AG08395 (cell line): Measurements from ENCODE around the gene NLN.

ENCODE experiments used
- DNase-seq: peaks from one replicate; pipeline ENCODE4 v3.0.0; 2012; ENCODE audit warnings: mixed read lengths, low spot score

Gene NLN

DNA sequence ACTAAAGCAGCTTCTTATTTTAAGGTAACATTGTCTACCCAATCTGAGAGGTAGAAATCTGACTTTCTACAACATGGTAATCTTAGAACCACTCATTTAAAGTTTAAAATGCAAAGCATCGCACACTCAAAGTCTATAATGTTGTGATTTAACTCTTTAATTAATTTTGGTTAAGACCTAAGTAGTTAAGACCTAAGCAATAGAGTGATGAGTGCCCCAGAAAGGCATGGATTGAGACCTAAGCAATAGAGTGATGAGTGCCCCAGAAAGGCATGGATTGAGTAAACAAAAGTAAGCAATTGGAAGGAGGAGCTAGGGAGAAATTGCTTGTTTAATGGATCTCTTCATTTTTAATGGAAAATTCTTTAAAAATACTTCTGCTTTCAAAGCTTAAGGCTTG, 86.8 kb downstream of the NLN start:
- DNase-seq = peak; percentile 20

- DNase-seq = peak; percentile 64
Measured at GRCh38 chr5:65809817-65810531, 88.0 kb downstream of the NLN start.

GRCh38 chr5:65811004-65811403, 89.0 kb downstream of the NLN start:
- DNase-seq = no peak

DNA sequence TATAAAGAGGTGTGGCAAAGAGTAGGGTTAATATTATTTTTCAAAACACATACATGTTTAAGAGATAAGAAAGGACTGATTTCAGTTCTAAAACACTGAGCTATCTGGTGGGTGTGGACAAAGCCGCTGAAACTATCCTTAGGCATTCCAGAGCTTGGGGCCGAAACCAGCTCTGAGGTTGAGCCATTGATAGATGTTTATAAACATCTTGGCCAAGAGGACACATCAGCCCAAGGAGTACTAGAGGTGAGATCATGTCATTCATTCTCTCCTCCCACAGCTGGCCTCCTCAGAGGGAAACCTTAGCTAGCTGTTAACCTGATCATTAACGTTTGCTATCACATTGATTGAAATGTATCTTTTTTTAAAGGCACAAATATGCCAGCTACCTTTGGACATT, 89.9 kb downstream of the NLN start:
- DNase-seq = no peak

DNA sequence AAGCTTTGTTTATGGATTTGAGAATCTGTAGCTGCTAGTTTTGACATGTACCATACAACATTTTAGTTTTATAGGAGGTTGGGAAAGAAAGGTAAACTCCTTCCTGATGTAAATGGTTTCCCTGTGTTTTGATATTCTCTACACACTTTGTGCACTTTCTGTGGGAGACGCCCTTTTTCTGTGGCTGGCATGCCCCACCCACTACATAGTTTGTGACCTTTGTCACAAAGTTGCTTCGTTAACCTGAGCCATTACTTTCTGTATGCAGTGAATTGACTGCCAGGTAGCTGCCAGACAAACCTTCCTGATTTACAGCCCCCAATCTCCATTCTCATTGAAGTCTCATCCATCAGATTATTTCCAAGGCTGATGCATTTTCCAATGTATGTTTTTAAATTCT, 90.6 kb downstream of the NLN start:
- no peak for DNase-seq

- DNase-seq = no peak
Measured at GRCh38 chr5:65813174-65813573, 91.2 kb downstream of the NLN start.

DNA sequence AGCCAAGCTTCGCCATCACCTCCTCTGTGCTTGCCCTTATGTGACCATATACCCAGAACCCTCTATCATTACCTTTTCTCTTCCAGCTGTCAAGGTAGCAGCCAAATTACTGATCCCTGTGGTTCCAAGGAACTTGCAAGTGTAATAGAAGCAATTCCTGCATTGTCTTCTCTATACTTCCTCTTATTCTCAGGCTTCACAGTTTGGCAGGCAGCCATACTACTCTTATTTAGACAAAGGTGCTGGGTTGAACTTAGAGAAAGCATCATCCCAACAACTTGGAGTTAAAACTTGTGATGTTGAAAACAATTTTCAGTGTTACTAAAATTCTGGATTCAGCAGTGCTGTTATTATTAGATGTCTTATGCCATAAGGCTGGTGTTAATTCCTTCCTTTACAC, 93.2 kb downstream of the NLN start:
- no peak for DNase-seq

GRCh38 chr5:65816729-65817128, 94.7 kb downstream of the NLN start:
- DNase-seq = no peak

DNA sequence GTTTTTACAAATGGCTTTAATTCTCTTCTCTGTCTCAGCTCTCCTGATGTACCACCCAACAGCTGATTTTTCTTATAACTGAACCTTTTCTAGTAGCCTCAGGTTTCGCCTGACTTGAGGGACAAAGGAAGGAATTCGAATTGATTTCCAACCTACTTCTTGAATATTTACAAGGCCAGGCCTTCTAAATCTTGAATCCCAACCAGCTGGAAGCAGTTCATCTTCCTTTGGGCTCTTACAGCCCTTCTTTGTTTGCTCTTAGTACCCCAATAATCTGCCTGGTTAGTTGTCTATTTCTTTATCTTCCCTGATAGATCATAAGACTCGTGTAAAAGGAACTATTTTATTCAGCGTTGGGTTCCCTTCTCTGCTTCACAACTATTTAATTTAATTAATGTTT, 95.9 kb downstream of the NLN start:
- no peak for DNase-seq

GRCh38 chr5:65818592-65818991, 96.6 kb downstream of the NLN start:
- no peak for DNase-seq

DNA sequence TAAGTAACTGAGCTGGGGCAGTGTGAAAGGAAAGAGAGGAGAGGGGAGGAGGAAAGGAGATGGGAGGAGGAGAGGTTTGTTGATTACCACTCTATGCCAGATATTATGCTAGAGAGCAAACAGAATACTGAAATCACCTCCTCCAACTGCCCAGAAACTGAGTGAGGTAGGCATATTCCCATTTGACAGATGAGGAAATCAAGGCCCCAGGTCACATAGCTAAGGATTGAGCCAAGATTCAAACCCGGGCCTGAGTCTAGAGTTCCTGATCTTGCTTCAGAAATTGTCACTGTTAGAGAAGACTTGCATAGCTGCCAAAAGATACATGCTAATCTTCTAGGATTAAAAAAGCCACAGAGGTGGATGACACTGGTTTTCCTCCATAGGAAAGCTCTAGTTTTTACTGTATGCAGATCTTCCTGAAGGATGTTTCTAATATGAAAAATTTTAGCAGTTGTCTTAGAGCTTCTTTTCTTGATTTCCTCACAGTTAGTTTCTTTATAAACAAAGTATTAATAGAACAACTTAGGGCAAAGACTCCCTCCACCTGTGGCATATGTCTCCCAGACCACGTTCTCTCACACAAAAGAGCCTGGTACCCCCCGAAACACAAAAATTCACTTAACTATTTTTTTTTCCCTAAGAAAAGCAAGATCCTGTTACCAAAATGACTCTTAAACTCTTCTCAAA, 97.4 kb downstream of the NLN start:
- DNase-seq = no peak

DNA sequence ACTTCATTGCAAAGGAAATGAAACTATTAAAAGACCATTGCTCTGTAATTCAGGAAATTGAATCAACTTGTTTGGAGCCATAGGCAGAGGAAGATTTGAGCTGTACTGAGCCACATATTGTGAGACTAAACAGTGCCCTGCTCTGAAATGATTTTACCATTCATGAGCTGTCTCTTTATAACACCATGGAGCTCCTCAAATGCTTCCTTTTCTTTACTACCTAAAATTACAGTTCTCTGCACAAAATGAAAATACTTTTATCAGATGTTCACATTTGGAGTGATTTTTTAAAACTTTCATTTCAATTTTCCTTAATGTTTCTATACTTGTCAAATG, 97.9 kb downstream of the NLN start:
- DNase-seq = no peak

- DNase-seq = no peak
Measured at GRCh38 chr5:65820373-65820772, 98.4 kb downstream of the NLN start.

GRCh38 chr5:65821966-65822365, 100.0 kb downstream of the NLN start:
- no peak for DNase-seq

GRCh38 chr5:65822710-65823109, 100.7 kb downstream of the NLN start:
- DNase-seq = no peak

- DNase-seq = peak; percentile 22
Measured at GRCh38 chr5:65823204-65823603, 101.2 kb downstream of the NLN start.

GRCh38 chr5:65823845-65824445, 101.9 kb downstream of the NLN start:
- no peak for DNase-seq

- DNase-seq = no peak
Measured at GRCh38 chr5:65825408-65826328, 103.7 kb downstream of the NLN start.

GRCh38 chr5:65828022-65828896, 106.3 kb downstream of the NLN start:
- peak; percentile 83 for DNase-seq

DNA sequence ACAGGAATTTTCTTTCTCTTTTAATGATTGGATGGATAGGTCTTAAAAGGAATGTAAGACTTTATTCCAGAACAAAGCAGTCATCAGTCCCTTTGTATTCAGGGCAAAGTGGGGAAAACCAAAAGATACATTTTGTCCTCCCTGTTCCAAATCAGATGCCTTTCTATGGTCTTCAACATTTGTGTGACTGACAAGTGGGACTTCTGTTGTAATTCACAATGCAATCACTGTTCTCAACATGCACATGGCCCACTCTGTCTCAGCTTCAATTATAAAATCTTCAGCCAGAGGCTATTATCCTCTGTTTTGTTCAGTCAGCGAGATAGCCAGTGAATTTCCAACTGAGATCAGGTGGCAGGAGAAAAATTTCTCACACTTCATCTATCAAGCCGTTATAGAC, 108.9 kb downstream of the NLN start:
- DNase-seq = no peak

GRCh38 chr5:65831276-65831675, 109.3 kb downstream of the NLN start:
- DNase-seq = no peak

GRCh38 chr5:65832152-65832551, 110.1 kb downstream of the NLN start:
- no peak for DNase-seq
